K562 (cell line): Measurements from ENCODE around the gene NDUFC2. TPM values are rescaled to one million over a fixed set of nuclear protein-coding genes. Genes with fewer than 3 reads are reported as not detected.

Experiments
- BRF1 ChIP-seq: IDR thresholded peaks from 3 replicates; pipeline ENCODE4 v1.6.1; 2011; ENCODE audit warnings: borderline replicate concordance, mild to moderate bottlenecking; ENCODE audit not compliant: insufficient read length; ENCODE audit errors: extremely low read depth
- MYC ChIP-seq, 2 experiments: fragments of 250-450 bp in 1 of 2; sonication (Bioruptor Pico) in 1 of 2; IDR thresholded peaks; 2 replicates each; pipeline versions ENCODE4 v1.5.1 to v1.6.1; 2012 to 2021; ENCODE audit warnings: low read depth in 2 of 2, borderline replicate concordance in 1 of 2, improper control_type of control experiment in 1 of 2, low read length in 1 of 2, mild to moderate bottlenecking in 1 of 2, moderate library complexity in 1 of 2
- TAL1 ChIP-seq: fragments of 450-650 bp; IDR thresholded peaks from 2 replicates; pipeline ENCODE4 v1.6.1; 2016; ENCODE audit warnings: mild to moderate bottlenecking
- TCFL5 ChIP-seq: fragments of 250-450 bp; sonication (Bioruptor Pico); conservative IDR thresholded peaks from 2 replicates; pipeline ENCODE4 v1.6.1; 2021; ENCODE audit warnings: mild to moderate bottlenecking, moderate library complexity, matching md5 sums
- ZBTB8A ChIP-seq: fragments of 450-650 bp; IDR thresholded peaks from 2 replicates; pipeline ENCODE4 v1.6.1; 2018; ENCODE audit warnings: mild to moderate bottlenecking, moderate library complexity; ENCODE audit not compliant: partially characterized antibody
- ZNF41 ChIP-seq: fragments of 250-450 bp; sonication (Bioruptor Pico); conservative IDR thresholded peaks from 2 replicates; pipeline ENCODE4 v1.4.0; 2020; ENCODE audit warnings: mild to moderate bottlenecking
- polyA plus RNA-seq, 8 experiments: library from polyadenylated mRNA; depleted of rRNA in 4 of 8; stranded (reverse) in 5 of 8; unstranded in 3 of 8; fragments of >200 nt; fragmentation: Nextera tagmentation in 2 of 8; fragmentation: Illumina TruSeq in 1 of 8; extraction: Ambion mirVana in 2 of 8; extraction: Trizol in 1 of 8; gene quantifications; 2 replicates each; pipeline versions ENCODE4 v1.2.1 to v1.2.3, GENCODE V29; 2011 to 2014; ENCODE audit warnings: inconsistent platforms in 1 of 8, missing spikeins in 1 of 8
- total RNA-seq, 7 experiments: library from RNA; depleted of rRNA in 6 of 7; stranded (reverse); fragments of >200 nt in 6 of 7; fragmentation: Illumina TruSeq in 2 of 7; extraction: Trizol in 2 of 7; gene quantifications; 2 replicates each; pipeline versions ENCODE4 v1.2.1 to v1.2.3, GENCODE V29; 2011 to 2021; ENCODE audit warnings: low replicate concordance in 1 of 7
- TF ChIP-seq, protein P1 (sequence below), 2 experiments: fragments of 450-650 bp; IDR thresholded peaks; 2 replicates each; pipeline ENCODE4 v1.6.1; 2018; ENCODE audit warnings: mild to moderate bottlenecking in 2 of 2, low read depth in 1 of 2; ENCODE audit not compliant: partially characterized antibody in 2 of 2
- TF ChIP-seq, protein P2 (sequence below): fragments of 450-650 bp; IDR thresholded peaks from 2 replicates; pipeline ENCODE4 v1.6.1; 2014; ENCODE audit warnings: low read depth, mild to moderate bottlenecking, moderate library complexity, borderline replicate concordance
- TF ChIP-seq, protein P3 (sequence below): fragments of 250-450 bp; sonication (Bioruptor Pico); IDR thresholded peaks from 2 replicates; pipeline ENCODE4 v1.5.0; 2020; ENCODE audit warnings: mild to moderate bottlenecking, borderline replicate concordance

Gene NDUFC2
- total and polyA plus RNA-seq, 9 of the 15 experiments (the other 6 are each of a cell fraction or from before 2014, with no cell fraction given) = 168 to 1,119 (median 442) TPM

DNA sequence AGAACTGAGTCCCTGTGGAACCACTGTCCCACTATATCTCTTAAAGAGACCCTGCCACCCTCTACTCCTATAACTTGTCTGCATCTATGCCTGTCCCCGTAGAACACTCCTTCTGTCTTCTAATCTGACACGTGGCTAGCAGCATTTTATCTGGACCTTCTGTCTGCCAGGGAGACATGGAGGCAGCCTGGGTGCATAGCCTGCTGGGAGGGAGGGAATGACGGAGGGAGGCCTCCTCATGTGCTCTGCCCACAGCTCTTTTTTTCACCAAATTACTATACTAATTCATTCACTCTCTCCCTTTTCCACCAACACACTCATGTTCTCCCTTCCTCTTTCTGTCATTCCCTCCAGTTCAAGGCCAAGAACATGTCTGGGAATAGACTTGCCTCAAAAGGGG is 23.6 kb downstream of the NDUFC2 start (continued):
- TF ChIP-seq, protein P1, sequence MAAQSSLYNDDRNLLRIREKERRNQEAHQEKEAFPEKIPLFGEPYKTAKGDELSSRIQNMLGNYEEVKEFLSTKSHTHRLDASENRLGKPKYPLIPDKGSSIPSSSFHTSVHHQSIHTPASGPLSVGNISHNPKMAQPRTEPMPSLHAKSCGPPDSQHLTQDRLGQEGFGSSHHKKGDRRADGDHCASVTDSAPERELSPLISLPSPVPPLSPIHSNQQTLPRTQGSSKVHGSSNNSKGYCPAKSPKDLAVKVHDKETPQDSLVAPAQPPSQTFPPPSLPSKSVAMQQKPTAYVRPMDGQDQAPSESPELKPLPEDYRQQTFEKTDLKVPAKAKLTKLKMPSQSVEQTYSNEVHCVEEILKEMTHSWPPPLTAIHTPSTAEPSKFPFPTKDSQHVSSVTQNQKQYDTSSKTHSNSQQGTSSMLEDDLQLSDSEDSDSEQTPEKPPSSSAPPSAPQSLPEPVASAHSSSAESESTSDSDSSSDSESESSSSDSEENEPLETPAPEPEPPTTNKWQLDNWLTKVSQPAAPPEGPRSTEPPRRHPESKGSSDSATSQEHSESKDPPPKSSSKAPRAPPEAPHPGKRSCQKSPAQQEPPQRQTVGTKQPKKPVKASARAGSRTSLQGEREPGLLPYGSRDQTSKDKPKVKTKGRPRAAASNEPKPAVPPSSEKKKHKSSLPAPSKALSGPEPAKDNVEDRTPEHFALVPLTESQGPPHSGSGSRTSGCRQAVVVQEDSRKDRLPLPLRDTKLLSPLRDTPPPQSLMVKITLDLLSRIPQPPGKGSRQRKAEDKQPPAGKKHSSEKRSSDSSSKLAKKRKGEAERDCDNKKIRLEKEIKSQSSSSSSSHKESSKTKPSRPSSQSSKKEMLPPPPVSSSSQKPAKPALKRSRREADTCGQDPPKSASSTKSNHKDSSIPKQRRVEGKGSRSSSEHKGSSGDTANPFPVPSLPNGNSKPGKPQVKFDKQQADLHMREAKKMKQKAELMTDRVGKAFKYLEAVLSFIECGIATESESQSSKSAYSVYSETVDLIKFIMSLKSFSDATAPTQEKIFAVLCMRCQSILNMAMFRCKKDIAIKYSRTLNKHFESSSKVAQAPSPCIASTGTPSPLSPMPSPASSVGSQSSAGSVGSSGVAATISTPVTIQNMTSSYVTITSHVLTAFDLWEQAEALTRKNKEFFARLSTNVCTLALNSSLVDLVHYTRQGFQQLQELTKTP (IDR thresholded peaks at IDR 0.05; ENCODE audit: low read depth in 1 of 2, partially characterized antibody in 2 of 2) = no peak
- TF ChIP-seq, protein P2, sequence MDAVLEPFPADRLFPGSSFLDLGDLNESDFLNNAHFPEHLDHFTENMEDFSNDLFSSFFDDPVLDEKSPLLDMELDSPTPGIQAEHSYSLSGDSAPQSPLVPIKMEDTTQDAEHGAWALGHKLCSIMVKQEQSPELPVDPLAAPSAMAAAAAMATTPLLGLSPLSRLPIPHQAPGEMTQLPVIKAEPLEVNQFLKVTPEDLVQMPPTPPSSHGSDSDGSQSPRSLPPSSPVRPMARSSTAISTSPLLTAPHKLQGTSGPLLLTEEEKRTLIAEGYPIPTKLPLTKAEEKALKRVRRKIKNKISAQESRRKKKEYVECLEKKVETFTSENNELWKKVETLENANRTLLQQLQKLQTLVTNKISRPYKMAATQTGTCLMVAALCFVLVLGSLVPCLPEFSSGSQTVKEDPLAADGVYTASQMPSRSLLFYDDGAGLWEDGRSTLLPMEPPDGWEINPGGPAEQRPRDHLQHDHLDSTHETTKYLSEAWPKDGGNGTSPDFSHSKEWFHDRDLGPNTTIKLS = 0 out of 2 replicates have a peak, but pooled peaks have one; percentile 33
- TF ChIP-seq TCFL5 (CRISPR knock-in tag) (no peak), BRF1 (no peak), ZBTB8A (no peak), TAL1 (no peak), MYC (IDR thresholded peaks at IDR 0.05; ENCODE audit: low read depth, low read length) (0 out of 2 replicates have a peak, but pooled peaks have one; percentile 34), MYC (CRISPR knock-in tag; IDR thresholded peaks at IDR 0.05; ENCODE audit: borderline replicate concordance, low read depth) (no peak), ZNF41 (CRISPR knock-in tag) (no peak)
- TF ChIP-seq, protein P3, sequence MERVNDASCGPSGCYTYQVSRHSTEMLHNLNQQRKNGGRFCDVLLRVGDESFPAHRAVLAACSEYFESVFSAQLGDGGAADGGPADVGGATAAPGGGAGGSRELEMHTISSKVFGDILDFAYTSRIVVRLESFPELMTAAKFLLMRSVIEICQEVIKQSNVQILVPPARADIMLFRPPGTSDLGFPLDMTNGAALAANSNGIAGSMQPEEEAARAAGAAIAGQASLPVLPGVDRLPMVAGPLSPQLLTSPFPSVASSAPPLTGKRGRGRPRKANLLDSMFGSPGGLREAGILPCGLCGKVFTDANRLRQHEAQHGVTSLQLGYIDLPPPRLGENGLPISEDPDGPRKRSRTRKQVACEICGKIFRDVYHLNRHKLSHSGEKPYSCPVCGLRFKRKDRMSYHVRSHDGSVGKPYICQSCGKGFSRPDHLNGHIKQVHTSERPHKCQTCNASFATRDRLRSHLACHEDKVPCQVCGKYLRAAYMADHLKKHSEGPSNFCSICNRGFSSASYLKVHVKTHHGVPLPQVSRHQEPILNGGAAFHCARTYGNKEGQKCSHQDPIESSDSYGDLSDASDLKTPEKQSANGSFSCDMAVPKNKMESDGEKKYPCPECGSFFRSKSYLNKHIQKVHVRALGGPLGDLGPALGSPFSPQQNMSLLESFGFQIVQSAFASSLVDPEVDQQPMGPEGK (CRISPR knock-in tag) = no peak
